GM12874 (cell line): ENCODE data around the gene SH2D1A.

Source experiments
- CTCF ChIP-seq: IDR thresholded peaks from 2 replicates; pipeline ENCODE4 v1.5.1; 2011; ENCODE audit warnings: low read depth, mild to moderate bottlenecking, control low read depth, low read length, moderate library complexity; ENCODE audit not compliant: insufficient read depth

SH2D1A gene

GRCh38 chrX:124393238-124393637, 46.9 kb downstream of the SH2D1A start:
- no peak for TF ChIP-seq CTCF

GRCh38 chrX:124393659-124394058, 47.3 kb downstream of the SH2D1A start:
- no peak for TF ChIP-seq CTCF

- no peak for TF ChIP-seq CTCF
These were observed 49.0 kb downstream of the SH2D1A start for GRCh38 chrX:124395145-124395880.

- TF ChIP-seq CTCF, result no peak
These were observed 55.3 kb downstream of the SH2D1A start for GRCh38 chrX:124401696-124402095.

- no peak for TF ChIP-seq CTCF
These were observed 59.5 kb downstream of the SH2D1A start for GRCh38 chrX:124405868-124406267.

GRCh38 chrX:124406294-124407014, 60.1 kb downstream of the SH2D1A start:
- TF ChIP-seq CTCF, result peak; percentile 28; the same call in 1 of the 2 replicates

GRCh38 chrX:124407226-124407625, 60.9 kb downstream of the SH2D1A start:
- no peak for TF ChIP-seq CTCF
